ENCODE data around the gene EVI5L.

GRCh38 chr19:7830823-7831222, 805 bp downstream of the EVI5L start:
- TF ChIP-seq CTCF (IDR thresholded peaks at IDR 0.05; ENCODE audit: low read depth, low read length, missing input control) (no peak), REST (IDR thresholded peaks at IDR 0.05) (no peak), TAF1 (conservative IDR thresholded peaks at IDR 0.05) (no peak), RAD21 (IDR thresholded peaks at IDR 0.05) (no peak)
